Neural progenitor cell (in vitro differentiated cells): ENCODE measurements around the gene MINDY3.

ENCODE experiments used
- CTCF ChIP-seq: fragments of 200-600 bp; sonication (generic); IDR thresholded peaks from 2 replicates; pipeline ENCODE4 v1.5.1; 2017; ENCODE audit warnings: antibody characterized with exemption, mild to moderate bottlenecking
- EZH2 ChIP-seq: fragments of 200-600 bp; sonication (generic); IDR thresholded peaks from 2 replicates; pipeline ENCODE4 v1.6.1; 2017; ENCODE audit warnings: antibody characterized with exemption, mild to moderate bottlenecking, moderate library complexity

- no peak for TF ChIP-seq CTCF
- TF ChIP-seq EZH2 = no peak
Observed at GRCh38 chr10:15814565-15814964, 45.7 kb downstream of the MINDY3 start.
